K562 (cell line): ENCODE results near the gene SCYL1. TPM values are rescaled to one million over a fixed set of nuclear protein-coding genes. Genes with fewer than 3 reads are reported as not detected.

Source experiments
- CSDE1 ChIP-seq, 2 experiments: fragments of 450-650 bp; IDR thresholded peaks; 2 replicates each; pipeline ENCODE4 v1.6.1; 2016; ENCODE audit warnings: mild to moderate bottlenecking in 1 of 2
- CUX1 ChIP-seq: fragments of 200-800 bp; sonication (Bioruptor generic); IDR thresholded peaks from 2 replicates; pipeline ENCODE4 v1.6.1; 2016; ENCODE audit warnings: missing genetic modification characterization, missing compliant biosample characterization
- HDAC3 ChIP-seq: fragments of 450-650 bp; IDR thresholded peaks from 2 replicates; pipeline ENCODE4 v1.6.1; 2018; ENCODE audit warnings: borderline replicate concordance, mild to moderate bottlenecking, moderate library complexity; ENCODE audit not compliant: partially characterized antibody
- HEY1 ChIP-seq: fragments of 250-450 bp; sonication (Bioruptor Pico); IDR thresholded peaks from 2 replicates; pipeline ENCODE4 v1.5.0; 2020; ENCODE audit warnings: mild to moderate bottlenecking, moderate library complexity, borderline replicate concordance
- KLF16 ChIP-seq: IDR thresholded peaks from 2 replicates; pipeline ENCODE4 v1.6.1; 2016; ENCODE audit warnings: antibody characterized with exemption
- LCOR ChIP-seq: sonication (generic); formaldehyde crosslinking; IDR thresholded peaks from 2 replicates; pipeline ENCODE4 v1.8.0; 2022; ENCODE audit warnings: mild to moderate bottlenecking, missing genetic modification reagents
- NCOR1 ChIP-seq: fragments of 450-650 bp; IDR thresholded peaks from 2 replicates; pipeline ENCODE4 v1.6.1; 2016; ENCODE audit warnings: mild to moderate bottlenecking, moderate library complexity
- PRPF4 ChIP-seq: fragments of 200-400 bp; formaldehyde crosslinking; IDR thresholded peaks from one replicate; pipeline ENCODE4 v1.6.1; 2017; ENCODE audit warnings: low read length, low read depth, mild to moderate bottlenecking; ENCODE audit not compliant: insufficient read depth, poor library complexity, severe bottlenecking
- SAFB ChIP-seq: fragments of 200-400 bp; formaldehyde crosslinking; IDR thresholded peaks from 2 replicates; pipeline ENCODE4 v1.6.1; 2017; ENCODE audit warnings: low read depth, low read length, borderline replicate concordance
- SNRNP70 ChIP-seq: fragments of 200-400 bp; formaldehyde crosslinking; optimal IDR thresholded peaks from 2 replicates; pipeline ENCODE3; 2017; ENCODE audit warnings: low read depth, low read length
- TEAD1 ChIP-seq, 2 experiments: fragments of 450-650 bp in 1 of 2; sonication (generic) in 1 of 2; formaldehyde crosslinking; IDR thresholded peaks; 2 replicates each; pipeline versions ENCODE4 v1.4.0 to v1.8.0; 2020 to 2022; ENCODE audit warnings: mild to moderate bottlenecking in 2 of 2, missing genetic modification reagents in 1 of 2
- TGIF2 ChIP-seq: sonication (generic); formaldehyde crosslinking; IDR thresholded peaks from 2 replicates; pipeline ENCODE4 v1.8.1; 2022; ENCODE audit warnings: mild to moderate bottlenecking, missing genetic modification reagents, moderate library complexity
- UBTF ChIP-seq, 2 experiments: IDR thresholded peaks; 2 replicates each; pipeline ENCODE4 v1.6.1; 2012; ENCODE audit warnings: improper control_type of control experiment in 2 of 2, low read depth in 2 of 2, low read length in 2 of 2, borderline replicate concordance in 1 of 2
- ZBTB8A ChIP-seq: fragments of 450-650 bp; IDR thresholded peaks from 2 replicates; pipeline ENCODE4 v1.6.1; 2018; ENCODE audit warnings: mild to moderate bottlenecking, moderate library complexity; ENCODE audit not compliant: partially characterized antibody
- ZKSCAN1 ChIP-seq: fragments of 150-350 bp; IDR thresholded peaks from 2 replicates; pipeline ENCODE4 v1.6.1; 2016; ENCODE audit warnings: low read depth, low read length
- ZNF512 ChIP-seq: IDR thresholded peaks from 2 replicates; pipeline ENCODE4 v1.6.1; 2016; ENCODE audit warnings: missing genetic modification characterization, missing compliant biosample characterization
- ZZZ3 ChIP-seq: fragments of 450-650 bp; IDR thresholded peaks from 2 replicates; pipeline ENCODE4 v1.6.1; 2016; ENCODE audit warnings: antibody characterized with exemption, mild to moderate bottlenecking, moderate library complexity
- polyA plus RNA-seq, 8 experiments: library from polyadenylated mRNA; depleted of rRNA in 4 of 8; stranded (reverse) in 5 of 8; unstranded in 3 of 8; fragments of >200 nt; fragmentation: Nextera tagmentation in 2 of 8; fragmentation: Illumina TruSeq in 1 of 8; extraction: Ambion mirVana in 2 of 8; extraction: Trizol in 1 of 8; gene quantifications; 2 replicates each; pipeline versions ENCODE4 v1.2.1 to v1.2.3, GENCODE V29; 2011 to 2014; ENCODE audit warnings: inconsistent platforms in 1 of 8, missing spikeins in 1 of 8
- total RNA-seq, 7 experiments: library from RNA; depleted of rRNA in 6 of 7; stranded (reverse); fragments of >200 nt in 6 of 7; fragmentation: Illumina TruSeq in 2 of 7; extraction: Trizol in 2 of 7; gene quantifications; 2 replicates each; pipeline versions ENCODE4 v1.2.1 to v1.2.3, GENCODE V29; 2011 to 2021; ENCODE audit warnings: low replicate concordance in 1 of 7

The SCYL1 gene
- total and polyA plus RNA-seq, 9 of the 15 experiments (the other 6 are each of a cell fraction or from before 2014, with no cell fraction given) = 1.9 to 145 (median 57.6) TPM

- no peak for TF ChIP-seq SAFB
- TF ChIP-seq SNRNP70 = peak; percentile 19
- TF ChIP-seq HEY1 = peak; percentile 80; the same call in 1 of the 2 replicates
- TF ChIP-seq ZZZ3 = no peak
- TF ChIP-seq UBTF (IDR thresholded peaks at IDR 0.05; ENCODE audit: borderline replicate concordance in 1 of 2, low read depth in 2 of 2, low read length in 2 of 2) = no peak
- TF ChIP-seq KLF16 = no peak
- TF ChIP-seq ZNF512 (tag) = no peak
- TF ChIP-seq PRPF4 = peak; percentile 19
- no peak for TF ChIP-seq CUX1 (CRISPR knock-in tag)
- peak; percentile 46; the same call in 1 of the 2 replicates for TF ChIP-seq ZKSCAN1
- peak; percentile 20 for TF ChIP-seq ZBTB8A
- TF ChIP-seq TEAD1 (CRISPR knock-in tag; IDR thresholded peaks at IDR 0.05) = peak; percentile 75 to 80
- peak; percentile 70 for TF ChIP-seq HDAC3
- peak; percentile 60 for TF ChIP-seq NCOR1
- TF ChIP-seq CSDE1 (IDR thresholded peaks at IDR 0.05) = peak in 1 of 2 experiments; percentile 52; a peak in 1 of 4 replicates
- TF ChIP-seq TGIF2 = no peak; the same call in 1 of the 2 replicates
- peak; percentile 28; the same call in 1 of the 2 replicates for TF ChIP-seq LCOR (CRISPR knock-in tag)
Observed at GRCh38 chr11:65502555-65503367, 22.1 kb upstream of the SCYL1 start (continued).
